Measurements from ENCODE around the gene NRXN2.

GRCh38 chr11:64601605-64602465 lies 121.2 kb downstream of the NRXN2 start:
- TF ChIP-seq CTCF (IDR thresholded peaks at IDR 0.05) (no peak), EZH2 (IDR thresholded peaks at IDR 0.05) (no peak), EZH2phosphoT487 (IDR thresholded peaks at IDR 0.05) (no peak)
